HepG2 (cell line): ENCODE data around the gene PPP2R5C. TPM values are rescaled to one million over a fixed set of nuclear protein-coding genes. Genes with fewer than 3 reads are reported as not detected.

Source experiments
- ATAC-seq: fragments of 200-7000 bp; cut with Tn5 transposase; 3 replicates; pipeline ENCODE4 v1.9.1; 2020; ENCODE audit warnings: mild to moderate bottlenecking, moderate library complexity
- BruUV-seq: library from RNA; stranded (reverse); fragments of 400-500 nt; replicated peaks from 2 replicates; lab custom pipeline; 2021; lab: Mats Ljungman, UMichigan
- CTCF ChIA-PET: fragments of 300-600 bp; formaldehyde crosslinking; extraction: SDS; loops from one replicate; lab custom pipeline; 2021; ENCODE audit warnings: low total read pairs, inconsistent platforms, low intra/inter-chr PET ratio; lab: Yijun Ruan, JAX
- POLR2A ChIA-PET: fragments of 350-600 bp; sonication (Branson Sonifier 250); formaldehyde crosslinking; loops from one replicate; lab custom pipeline; 2020; ENCODE audit warnings: antibody characterized with exemption, inconsistent platforms; lab: Yijun Ruan, JAX
- DNase-seq: peaks from one replicate; pipeline ENCODE4 v3.0.0-alpha.2; 2015; ENCODE audit warnings: low spot score
- FAIRE-seq: peaks from 3 replicates; lab custom pipeline; 2011; peaks lifted over from hg19 to GRCh38; lab: Jason Lieb, UNC
- H2AFZ ChIP-seq: one replicate; pipeline ENCODE4 v1.6.1; 2011; ENCODE audit warnings: low read length, inconsistent platforms
- H3K27ac ChIP-seq: fragments of 300-600 bp; 3 replicates; pipeline ENCODE4 v1.8.0; 2011; ENCODE audit warnings: mixed run types, mild to moderate bottlenecking, mixed read lengths, low read length, inconsistent platforms; ENCODE audit not compliant: insufficient read depth; ENCODE audit errors: extremely low read length
- H3K27me3 ChIP-seq, 2 experiments: fragments of 200-600 bp in 1 of 2; 2 replicates in 1 of 2; 3 replicates in 1 of 2; pipeline versions ENCODE4 v1.6.0 to v1.8.0; 2011; ENCODE audit warnings: low read length in 2 of 2, mild to moderate bottlenecking in 2 of 2, moderate library complexity in 2 of 2, inconsistent platforms in 1 of 2; ENCODE audit not compliant: insufficient read depth in 2 of 2, control insufficient read depth in 1 of 2
- H3K36me3 ChIP-seq, 2 experiments: fragments of 200-600 bp in 1 of 2; replicated peaks in 1 of 2; 2 replicates in 1 of 2; 3 replicates in 1 of 2; pipeline versions ENCODE4 v1.5.1 to v1.8.0; 2011; ENCODE audit warnings: low read length in 2 of 2, inconsistent platforms in 1 of 2; ENCODE audit not compliant: insufficient read depth in 2 of 2, control insufficient read depth in 1 of 2
- H3K4me1 ChIP-seq: 2 replicates; pipeline ENCODE4 v1.5.1; 2012; ENCODE audit warnings: low read length, inconsistent platforms; ENCODE audit not compliant: insufficient read depth
- H3K4me2 ChIP-seq: 2 replicates; pipeline ENCODE4 v1.6.0; 2011; ENCODE audit warnings: low read depth, low read length, inconsistent platforms
- H3K4me3 ChIP-seq, 3 experiments: fragments of 200-600 bp in 1 of 3; sonication (generic), shearing (Covaris generic) in 1 of 3; replicated peaks in 1 of 3; 2 replicates each; pipeline ENCODE4 v1.5.1; 2011 to 2016; ENCODE audit warnings: low read length in 3 of 3, inconsistent platforms in 2 of 3, low read depth in 2 of 3, mild to moderate bottlenecking in 2 of 3, control low read depth in 1 of 3, mixed read lengths in 1 of 3; ENCODE audit not compliant: insufficient read depth in 1 of 3
- H3K79me2 ChIP-seq: one replicate; pipeline ENCODE4 v1.6.1; 2011; ENCODE audit warnings: low read length, inconsistent platforms; ENCODE audit not compliant: insufficient read depth
- H3K9ac ChIP-seq: 2 replicates; pipeline ENCODE4 v1.6.0; 2011; ENCODE audit warnings: mild to moderate bottlenecking, low read depth, low read length, inconsistent platforms; ENCODE audit not compliant: insufficient read depth
- H3K9me3 ChIP-seq: 2 replicates; pipeline ENCODE4 v1.5.1; 2012; ENCODE audit warnings: mild to moderate bottlenecking, low read length
- H4K20me1 ChIP-seq: 2 replicates; pipeline ENCODE4 v1.6.0; 2011; ENCODE audit warnings: inconsistent platforms, mild to moderate bottlenecking, low read length, moderate library complexity; ENCODE audit not compliant: insufficient read depth
- DDIT3 ChIP-seq: sonication (generic); formaldehyde crosslinking; IDR thresholded peaks from 2 replicates; pipeline ENCODE4 v1.4.0; 2020; ENCODE audit warnings: mild to moderate bottlenecking, missing genetic modification reagents
- GABPA ChIP-seq, 2 experiments: IDR thresholded peaks; 2 replicates each; pipeline ENCODE4 v1.6.1; 2011 to 2016; ENCODE audit warnings: low read depth in 2 of 2, low read length in 1 of 2, missing biosample characterization in 1 of 2, missing genetic modification characterization in 1 of 2
- HDAC6 ChIP-seq: fragments of 200-600 bp; sonication (generic); IDR thresholded peaks from 2 replicates; pipeline ENCODE4 v1.7.0; 2017; ENCODE audit warnings: mild to moderate bottlenecking, antibody characterized with exemption, low read length, low read depth
- IKZF4 ChIP-seq: sonication (generic); formaldehyde crosslinking; IDR thresholded peaks from 2 replicates; pipeline ENCODE4 v1.5.1; 2020; ENCODE audit warnings: borderline replicate concordance, mild to moderate bottlenecking, low read depth, missing genetic modification reagents; ENCODE audit errors: not compliant biosample characterization
- KLF6 ChIP-seq: IDR thresholded peaks from 2 replicates; pipeline ENCODE4 v1.8.0; 2016; ENCODE audit warnings: missing biosample characterization, missing genetic modification reagents
- MATR3 ChIP-seq: sonication (generic); formaldehyde crosslinking; IDR thresholded peaks from 2 replicates; pipeline ENCODE4 v1.4.0; 2020; ENCODE audit warnings: missing genetic modification reagents
- POGZ ChIP-seq: sonication (generic); formaldehyde crosslinking; IDR thresholded peaks from 2 replicates; pipeline ENCODE4 v1.4.0; 2020; ENCODE audit warnings: mild to moderate bottlenecking, missing genetic modification reagents
- ZFP36L1 ChIP-seq: sonication (generic); formaldehyde crosslinking; IDR thresholded peaks from 2 replicates; pipeline ENCODE4 v1.8.0; 2022; ENCODE audit warnings: mild to moderate bottlenecking, missing genetic modification reagents, moderate library complexity
- ZNF354B ChIP-seq: sonication (generic); formaldehyde crosslinking; IDR thresholded peaks from 2 replicates; pipeline ENCODE4 v1.8.0; 2022; ENCODE audit warnings: mild to moderate bottlenecking, missing genetic modification reagents
- ZNF367 ChIP-seq: sonication (generic); formaldehyde crosslinking; IDR thresholded peaks from 2 replicates; pipeline ENCODE4 v1.4.0; 2020; ENCODE audit warnings: missing genetic modification reagents, borderline replicate concordance
- ZNF496 ChIP-seq: sonication (generic); formaldehyde crosslinking; IDR thresholded peaks from 2 replicates; pipeline ENCODE4 v1.8.1; 2023; ENCODE audit warnings: mild to moderate bottlenecking, moderate library complexity, missing genetic modification reagents; ENCODE audit not compliant: insufficient replicate concordance
- ZNF546 ChIP-seq: sonication (generic); formaldehyde crosslinking; conservative IDR thresholded peaks from 2 replicates; pipeline ENCODE4 v1.8.1; 2023; ENCODE audit warnings: mild to moderate bottlenecking, missing genetic modification reagents
- ZNF572 ChIP-seq: sonication (generic); formaldehyde crosslinking; IDR thresholded peaks from 2 replicates; pipeline ENCODE4 v1.5.1; 2020; ENCODE audit warnings: mild to moderate bottlenecking, missing genetic modification reagents
- ZNF784 ChIP-seq: sonication (generic); formaldehyde crosslinking; IDR thresholded peaks from 2 replicates; pipeline ENCODE4 v1.5.1; 2020; ENCODE audit warnings: missing genetic modification reagents, mild to moderate bottlenecking, borderline replicate concordance
- WGBS: methylation state at CpG from one replicate; pipeline ENCODE4 v1.1.6; 2017; ENCODE audit warnings: low lambda C conversion rate; 5-methylcytosine and 5-hydroxymethylcytosine counted together
- in situ Hi-C: cut with HindIII; loops from 2 replicates; pipeline ENCODE4 v1.10.0; 2017; ENCODE audit warnings: low pct_unique_long_range_greater_than_20kb; ENCODE audit not compliant: extremely low pct_ligation_motif_present
- intact Hi-C: fragments of 100-400 bp; cut with micrococcal nuclease; formaldehyde crosslinking; loops from one replicate; pipeline ENCODE4 v1.10.0; 2022; ENCODE audit not compliant: unreplicated experiment
- polyA plus RNA-seq, 8 experiments: library from polyadenylated mRNA; depleted of rRNA in 3 of 8; stranded (reverse) in 7 of 8; unstranded in 1 of 8; fragments of >200 nt; fragmentation: Illumina TruSeq in 4 of 8; extraction: Trizol in 4 of 8; gene quantifications; 2 replicates each; pipeline versions ENCODE4 v1.2.1 to v1.2.3, GENCODE V29; 2011 to 2016; ENCODE audit warnings: low read depth in 4 of 8, missing spikeins in 1 of 8, mixed read lengths in 1 of 8; ENCODE audit not compliant: insufficient read depth in 1 of 8
- total RNA-seq, 5 experiments: library from RNA; depleted of rRNA; stranded (reverse); fragments of >200 nt; fragmentation: Illumina TruSeq; extraction: Trizol; gene quantifications; 2 replicates each; pipeline ENCODE4 v1.2.3, GENCODE V29; 2016; ENCODE audit warnings: low read depth in 1 of 5

Gene PPP2R5C
- total and polyA plus RNA-seq, 2 of the 13 experiments (the other 11 are each of a cell fraction or from before 2014, with no cell fraction given), result 74.3 to 78.5 TPM

- 84% methylated on average over 8 of the region's 8 CpGs for WGBS
- no peaks in the 10 kb centered on the region for H3K79me2 ChIP-seq
These were observed 13.3 kb downstream of the PPP2R5C start for GRCh38 chr14:101774814-101775213.

More at GRCh38 chr14:101774814-101775213, 13.3 kb downstream of the PPP2R5C start:
- TF ChIP-seq DDIT3 (no peak), ZFP36L1 (no peak), MATR3 (CRISPR knock-in tag) (no peak), POGZ (CRISPR knock-in tag) (no peak), KLF6 (CRISPR knock-in tag) (no peak), ZNF784 (CRISPR knock-in tag) (no peak), ZNF572 (no peak), ZNF367 (CRISPR knock-in tag) (no peak), ZNF354B (CRISPR knock-in tag) (no peak), HDAC6 (no peak), ZNF546 (CRISPR knock-in tag) (no peak), GABPA (IDR thresholded peaks at IDR 0.05; ENCODE audit: low read depth, low read length) (no peak), GABPA (CRISPR knock-in tag; IDR thresholded peaks at IDR 0.05; ENCODE audit: low read depth) (no peak), IKZF4 (CRISPR knock-in tag) (no peak), ZNF496 (no peak)
- TF ChIP-seq, all 625 proteins: peak for 0
- ATAC-seq, result no peak
- Histone ChIP-seq H2AFZ (no peak overlapping the region), H3K9me3 (no peaks in the 10 kb centered on the region), H3K4me3 (no peak overlapping the region), H3K36me3 (no peaks in the 10 kb centered on the region), H3K9ac (no peak overlapping the region), H3K4me2 (no peak overlapping the region), H3K4me1 (peaks cover 15% of the 10 kb centered on the region), H3K27ac (no peak overlapping the region), H3K27me3 (no peaks in the 10 kb centered on the region), H4K20me1 (0 out of 2 replicates have a peak, but pooled peaks cover 12% of the 10 kb centered on the region)
- FAIRE-seq, result no peak
- intact Hi-C loops (loop anchor here (5.0 kb wide), 1 partner anchor 32 kb away; no protein-coding TSS in a partner anchor), in situ Hi-C loops (no loop called here)
- POLR2A ChIA-PET, result no interaction called here
- CTCF ChIA-PET, result no interaction called here
- BruUV-seq, result no TSS peak
- DNase-seq, result no peak
